GM12865 (cell line): Measurements from ENCODE around the gene SSR4.

ENCODE experiments used
- DNase-seq: peaks from one replicate; pipeline ENCODE4 v3.0.0; 2010; ENCODE audit warnings: low read depth
- H3K4me3 ChIP-seq: 2 replicates; pipeline ENCODE4 v1.5.1; 2011; ENCODE audit warnings: mild to moderate bottlenecking, low read depth, low read length, control low read depth
- CTCF ChIP-seq: IDR thresholded peaks from 2 replicates; pipeline ENCODE4 v1.5.1; 2011; ENCODE audit warnings: low read length, control low read depth, low read depth, inconsistent platforms; ENCODE audit not compliant: insufficient read depth; ENCODE audit errors: missing control alignments

SSR4 gene

GRCh38 chrX:153778684-153779101 is 15.8 kb upstream of the SSR4 start:
- peak; percentile 1 for TF ChIP-seq CTCF

GRCh38 chrX:153779891-153780677 is 14.4 kb upstream of the SSR4 start:
- TF ChIP-seq CTCF: no peak
- no peak for DNase-seq
- no peak overlapping the region for H3K4me3 ChIP-seq

More at GRCh38 chrX:153778684-153779101, 15.8 kb upstream of the SSR4 start:
- no peak overlapping the region for H3K4me3 ChIP-seq
- DNase-seq: no peak

- no peak for DNase-seq
- TF ChIP-seq CTCF: no peak
- H3K4me3 ChIP-seq: no peak within 1 kb of the TSS
Observed at GRCh38 chrX:153780678-153781427, 13.6 kb upstream of the SSR4 start, which contains the start of gene SRPK3. Gene SRPK3 (plus strand): TSS chrX:153781041. CDS start chrX:153781087, 46 bp downstream.

GRCh38 chrX:153781428-153782047 is 12.9 kb upstream of the SSR4 start:
- TF ChIP-seq CTCF: no peak
- DNase-seq: no peak
- no peak overlapping the region for H3K4me3 ChIP-seq

GRCh38 chrX:153782313-153782712 is 12.2 kb upstream of the SSR4 start:
- TF ChIP-seq CTCF: no peak
- H3K4me3 ChIP-seq: no peak overlapping the region
- DNase-seq: no peak

- H3K4me3 ChIP-seq: no peak overlapping the region
- TF ChIP-seq CTCF: no peak
- no peak for DNase-seq
Observed at GRCh38 chrX:153782871-153783270, 11.6 kb upstream of the SSR4 start.
